Omental fat pad (tissue), 4 donors: Measurements from ENCODE around the gene INSM2. TPM values are rescaled to one million over a fixed set of nuclear protein-coding genes. Genes with fewer than 3 reads are reported as not detected.

Experiments used
- ATAC-seq: fragments of 150-250 bp; one replicate; pipeline ENCODE4 v1.9.1; 2016; ENCODE audit warnings: mild to moderate bottlenecking, moderate library complexity; ENCODE audit not compliant: low FRiP score
- DNase-seq: peaks from one replicate; pipeline ENCODE4 v3.0.0-alpha.2; 2019; ENCODE audit warnings: low spot score
- CTCF ChIP-seq, 3 donors: fragments of 450-650 bp; IDR thresholded peaks; one replicate each; pipeline ENCODE4 v1.5.1; 2016 to 2017; ENCODE audit warnings: antibody characterized with exemption in 3 of 3, mild to moderate bottlenecking in 3 of 3, moderate library complexity in 2 of 3
- total RNA-seq, 4 donors: library from RNA; depleted of rRNA; stranded (reverse); fragments of >200 nt; gene quantifications; one replicate each; pipeline ENCODE4 v1.1.0, GENCODE V29; 2016

The INSM2 gene
- total RNA-seq, 4 donors from 2014 or later = 0.13 to 0.47 TPM; not detected in 2

- TF ChIP-seq CTCF (IDR thresholded peaks at IDR 0.05) = no peak
- ATAC-seq (no peak), DNase-seq (no peak)
Measured at GRCh38 chr14:35539969-35540368, 6.0 kb downstream of the INSM2 start.

GRCh38 chr14:35543006-35543405, 9.0 kb downstream of the INSM2 start:
- ATAC-seq (no peak), DNase-seq (no peak)
- no peak for TF ChIP-seq CTCF (IDR thresholded peaks at IDR 0.05)

GRCh38 chr14:35549551-35549950, 15.6 kb downstream of the INSM2 start:
- no peak for TF ChIP-seq CTCF (IDR thresholded peaks at IDR 0.05)
- DNase-seq (no peak), ATAC-seq (no peak)

GRCh38 chr14:35551081-35551480, 17.1 kb downstream of the INSM2 start:
- DNase-seq (no peak), ATAC-seq (no peak)
- TF ChIP-seq CTCF (IDR thresholded peaks at IDR 0.05) = no peak

- no peak for TF ChIP-seq CTCF (IDR thresholded peaks at IDR 0.05)
- ATAC-seq = no peak
- no peak for DNase-seq
Measured at GRCh38 chr14:35553808-35554207, 19.8 kb downstream of the INSM2 start.

GRCh38 chr14:35556548-35556947, 22.6 kb downstream of the INSM2 start:
- TF ChIP-seq CTCF (IDR thresholded peaks at IDR 0.05) = no peak
- no peak for DNase-seq
- ATAC-seq = no peak

- DNase-seq = no peak
- ATAC-seq = no peak
- TF ChIP-seq CTCF (IDR thresholded peaks at IDR 0.05) = no peak
Measured at GRCh38 chr14:35557221-35557747, 23.3 kb downstream of the INSM2 start.
